ENCODE results near the gene LDLRAD4. TPM values are rescaled to one million over a fixed set of nuclear protein-coding genes. Genes with fewer than 3 reads are reported as not detected.

The LDLRAD4 gene
- total and polyA plus RNA-seq, 12 donors: 3.9 to 64.5 (median 36.0) TPM

DNA sequence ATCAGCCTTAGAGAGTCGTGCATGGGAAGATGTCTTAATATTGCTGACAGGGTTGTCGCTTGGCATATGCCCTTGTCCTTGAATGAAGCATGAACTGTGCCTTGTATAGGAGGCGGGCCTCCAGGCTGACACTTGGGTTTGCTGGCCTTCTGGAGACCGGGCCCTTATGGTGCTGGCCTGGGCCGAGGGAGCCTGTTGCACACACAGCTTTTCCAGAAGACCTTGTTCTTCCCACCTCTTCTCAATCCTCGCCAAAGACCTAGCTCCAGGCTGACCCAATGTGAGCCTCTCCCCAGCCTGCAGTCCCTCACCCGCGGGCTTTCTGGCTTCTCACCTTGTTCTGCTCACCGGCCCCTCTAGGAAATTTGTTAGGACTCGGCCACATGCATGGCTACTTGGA, 308.7 kb downstream of the LDLRAD4 start:
- TF ChIP-seq POLR2A (IDR thresholded peaks at IDR 0.05): no peak
- TF ChIP-seq, protein P1, sequence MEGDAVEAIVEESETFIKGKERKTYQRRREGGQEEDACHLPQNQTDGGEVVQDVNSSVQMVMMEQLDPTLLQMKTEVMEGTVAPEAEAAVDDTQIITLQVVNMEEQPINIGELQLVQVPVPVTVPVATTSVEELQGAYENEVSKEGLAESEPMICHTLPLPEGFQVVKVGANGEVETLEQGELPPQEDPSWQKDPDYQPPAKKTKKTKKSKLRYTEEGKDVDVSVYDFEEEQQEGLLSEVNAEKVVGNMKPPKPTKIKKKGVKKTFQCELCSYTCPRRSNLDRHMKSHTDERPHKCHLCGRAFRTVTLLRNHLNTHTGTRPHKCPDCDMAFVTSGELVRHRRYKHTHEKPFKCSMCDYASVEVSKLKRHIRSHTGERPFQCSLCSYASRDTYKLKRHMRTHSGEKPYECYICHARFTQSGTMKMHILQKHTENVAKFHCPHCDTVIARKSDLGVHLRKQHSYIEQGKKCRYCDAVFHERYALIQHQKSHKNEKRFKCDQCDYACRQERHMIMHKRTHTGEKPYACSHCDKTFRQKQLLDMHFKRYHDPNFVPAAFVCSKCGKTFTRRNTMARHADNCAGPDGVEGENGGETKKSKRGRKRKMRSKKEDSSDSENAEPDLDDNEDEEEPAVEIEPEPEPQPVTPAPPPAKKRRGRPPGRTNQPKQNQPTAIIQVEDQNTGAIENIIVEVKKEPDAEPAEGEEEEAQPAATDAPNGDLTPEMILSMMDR (IDR thresholded peaks at IDR 0.05): no peak
- no peak overlapping the region for H3K27ac ChIP-seq
- 90 to 94% (median 92%) methylated on average over 10 of the region's 10 CpGs for WGBS, 4 donors
- no peaks in the 10 kb centered on the region for H3K36me3 ChIP-seq (replicated peaks in 1 of 2)
- intact Hi-C loops (cut with DNase I): loop anchor here in 1 of 2 donors (5.0 kb wide), 1 partner anchor 310 kb away; the partner anchor contains the start of gene LDLRAD4
- peaks cover 0 to 4% of the 10 kb centered on the region in 2 donors for H3K4me1 ChIP-seq (replicated peaks in 1 of 2)
- no peaks in the 10 kb centered on the region for H3K9me3 ChIP-seq (replicated peaks in 1 of 3)
- peak in 1 of 7 donors; percentile 15 for DNase-seq
- H3K4me3 ChIP-seq: no peak overlapping the region
- no peaks in the 10 kb centered on the region for H3K27me3 ChIP-seq

DNA sequence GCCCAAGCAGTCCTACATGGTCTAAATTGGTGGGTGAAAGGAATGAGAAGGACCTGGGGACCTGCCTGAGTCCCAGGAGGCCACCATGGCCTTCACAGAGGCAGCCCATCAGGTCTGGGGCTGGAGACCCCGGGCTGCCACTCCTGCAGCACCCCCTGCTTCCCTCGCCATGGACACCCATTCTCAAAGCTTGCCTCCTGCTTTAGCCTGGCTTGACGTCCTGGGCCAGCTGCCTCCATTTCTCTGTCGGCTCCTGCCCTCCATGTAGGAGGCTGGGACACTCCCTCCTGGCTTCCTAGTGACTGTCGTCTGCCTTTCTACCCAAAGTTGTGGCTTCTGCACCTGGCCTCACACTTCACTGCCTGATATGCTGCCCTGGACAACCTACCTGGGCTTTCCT, 309.2 kb downstream of the LDLRAD4 start:
- no peaks in the 10 kb centered on the region for H3K36me3 ChIP-seq (replicated peaks in 1 of 2)
- TF ChIP-seq POLR2A (IDR thresholded peaks at IDR 0.05): no peak
- TF ChIP-seq, protein P1 (IDR thresholded peaks at IDR 0.05): no peak
- no peaks in the 10 kb centered on the region for H3K9me3 ChIP-seq (replicated peaks in 1 of 3)
- no peak overlapping the region for H3K27ac ChIP-seq
- no peak overlapping the region for H3K4me3 ChIP-seq
- 91 to 100% (median 94%) methylated on average over 4 to 5 of the region's 5 CpGs for WGBS, 4 donors
- peaks cover 0 to 4% of the 10 kb centered on the region in 2 donors for H3K4me1 ChIP-seq (replicated peaks in 1 of 2)
- H3K27me3 ChIP-seq: no peaks in the 10 kb centered on the region
- intact Hi-C loops (cut with DNase I): loop anchor here in 1 of 2 donors (5.0 kb wide), 1 partner anchor 310 kb away; the partner anchor contains the start of gene LDLRAD4
- DNase-seq: peak in 2 of 7 donors; percentile 16 to 41

DNA sequence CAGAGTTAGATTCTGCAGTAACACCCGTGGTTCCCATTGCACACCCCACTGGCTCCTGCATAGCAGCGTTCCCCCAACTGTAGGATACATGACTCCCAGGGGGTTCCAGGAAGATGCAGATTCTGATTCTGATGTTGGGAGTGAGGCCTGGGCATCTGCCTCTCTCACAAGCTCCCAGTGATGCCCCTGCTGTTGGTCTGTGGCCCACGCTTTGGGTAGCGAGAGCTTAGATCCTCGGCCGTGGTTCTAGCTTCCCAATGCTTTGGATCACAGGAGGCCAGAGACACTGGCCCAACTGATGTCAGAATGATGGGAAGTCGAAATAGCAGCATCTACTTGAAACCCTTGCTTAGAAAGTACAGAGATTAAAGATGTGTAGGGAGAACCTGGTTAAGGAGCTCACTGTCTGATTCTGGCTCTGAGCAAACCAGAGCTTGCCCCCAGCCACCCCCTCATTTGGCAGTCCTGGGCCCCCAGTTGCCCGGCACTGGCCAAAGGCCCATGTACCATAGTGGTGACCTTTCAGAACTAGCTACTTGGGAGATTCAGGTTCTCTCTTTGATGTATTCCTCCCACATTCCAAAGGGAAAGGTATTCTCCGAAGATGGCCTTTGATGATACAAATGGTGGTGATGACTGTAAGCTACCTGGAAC, 310.3 kb downstream of the LDLRAD4 start:
- Histone ChIP-seq H3K9me3 (replicated peaks in 1 of 3) (no peaks in the 10 kb centered on the region), H3K36me3 (replicated peaks in 1 of 2) (no peaks in the 10 kb centered on the region), H3K4me3 (no peak overlapping the region), H3K27ac (no peak overlapping the region), H3K4me1 (replicated peaks in 1 of 2) (peaks cover 0 to 4% of the 10 kb centered on the region in 2 donors), H3K27me3 (no peaks in the 10 kb centered on the region)
- TF ChIP-seq, protein P1 (IDR thresholded peaks at IDR 0.05): no peak
- no peak for TF ChIP-seq POLR2A (IDR thresholded peaks at IDR 0.05)
- DNase-seq: peak in 2 of 7 donors; percentile 14 to 31
- intact Hi-C loops (cut with DNase I): loop anchor here in 1 of 2 donors (5.0 kb wide), 1 partner anchor 312 kb away; the partner anchor contains the start of gene LDLRAD4
- WGBS, 4 donors: 95 to 99% (median 98%) methylated on average over 9 of the region's 9 CpGs

DNA sequence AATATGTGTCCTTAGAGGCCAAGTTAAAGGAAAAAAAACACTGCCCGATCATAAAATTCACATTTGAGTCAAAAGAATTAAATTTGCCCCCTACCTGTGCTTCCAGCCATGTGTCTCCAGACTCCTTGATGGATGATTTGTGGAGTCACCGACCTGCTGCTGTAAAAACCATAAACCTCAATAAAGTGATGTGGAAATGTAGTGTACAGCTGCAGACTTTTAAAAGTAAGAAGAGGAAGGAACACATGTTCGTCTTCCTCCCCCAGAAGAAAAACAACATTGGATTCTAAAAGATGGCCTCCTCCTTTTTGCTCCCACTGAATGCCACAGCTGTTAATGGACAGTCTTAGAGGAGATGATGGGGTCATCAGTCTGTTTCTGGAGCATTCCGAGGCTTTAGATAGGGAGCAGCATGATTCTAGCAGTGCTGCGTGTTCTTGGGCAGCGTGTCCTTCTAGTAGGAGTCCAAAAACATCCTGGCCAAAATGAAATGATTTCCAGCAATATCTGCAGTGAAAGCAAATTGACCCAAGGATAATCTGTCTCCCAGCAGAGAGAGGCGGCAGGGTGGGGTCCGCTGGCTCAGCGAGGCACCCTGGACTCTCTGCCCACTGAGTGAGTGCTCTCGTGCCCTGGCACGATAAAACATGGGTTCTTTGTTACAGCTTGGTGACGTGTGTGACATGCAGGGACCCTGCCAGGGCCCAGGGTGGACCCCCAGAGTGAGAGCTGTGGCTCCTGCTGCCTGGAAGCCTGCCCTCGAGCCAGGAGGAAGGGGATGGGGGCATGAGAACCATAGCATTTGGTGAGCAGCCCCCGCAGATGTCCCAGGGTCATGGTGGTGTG, 311.7 kb downstream of the LDLRAD4 start:
- Histone ChIP-seq H3K27ac (peak overlapping the region in 2 of 5 donors; percentile 33 to 67), H3K4me1 (replicated peaks in 1 of 2) (peaks cover 0 to 4% of the 10 kb centered on the region in 2 donors), H3K9me3 (replicated peaks in 1 of 3) (no peaks in the 10 kb centered on the region), H3K4me3 (no peak overlapping the region), H3K36me3 (replicated peaks in 1 of 2) (no peaks in the 10 kb centered on the region), H3K27me3 (no peaks in the 10 kb centered on the region)
- peak in 1 of 7 donors; percentile 13 for DNase-seq
- intact Hi-C loops (cut with DNase I): no loop called here
- no peak for TF ChIP-seq POLR2A (IDR thresholded peaks at IDR 0.05)
- TF ChIP-seq, protein P1 (IDR thresholded peaks at IDR 0.05): no peak
- WGBS, 4 donors: 71 to 83% (median 77%) methylated on average over 12 to 14 of the region's 14 CpGs
